ENCODE data around the gene FAM135A.

- TF ChIP-seq POLR2A (IDR thresholded peaks at IDR 0.05) (no peak), CTCF (IDR thresholded peaks at IDR 0.05) (no peak)
Observed at GRCh38 chr6:70370496-70370895, 42.8 kb upstream of the FAM135A start.

All from uterus (tissue), 2 donors.